Heart left ventricle (tissue), 16 donors: ENCODE results near the gene C20orf204. TPM values are rescaled to one million over a fixed set of nuclear protein-coding genes. Genes with fewer than 3 reads are reported as not detected.

Experiments used
- ATAC-seq, 4 donors: fragments of 200-7000 bp; cut with Tn5 transposase; one replicate each; pipeline ENCODE4 v1.9.1; 2020 to 2022; ENCODE audit warnings: moderate library complexity in 4 of 4, mild to moderate bottlenecking in 3 of 4, moderate number of reproducible peaks in 1 of 4
- DNase-seq, 5 donors: peaks; one replicate each; pipeline ENCODE4 v3.0.0-alpha.2; 2020
- H3K27ac ChIP-seq, 12 donors: fragments of 200-600 bp; sonication (generic) in 4 of 12; one replicate each; pipeline versions ENCODE4 v1.5.0 to v1.8.0; 2016 to 2022; ENCODE audit warnings: mild to moderate bottlenecking in 2 of 12
- H3K27me3 ChIP-seq, 9 donors: fragments of 200-600 bp; sonication (generic) in 2 of 9; one replicate each; pipeline versions ENCODE4 v1.5.1 to v1.8.0; 2016 to 2022; ENCODE audit warnings: mild to moderate bottlenecking in 3 of 9
- H3K36me3 ChIP-seq, 9 donors: fragments of 200-600 bp; sonication (generic) in 2 of 9; one replicate each; pipeline versions ENCODE4 v1.5.0 to v1.8.0; 2018 to 2022; ENCODE audit warnings: mild to moderate bottlenecking in 2 of 9
- H3K4me1 ChIP-seq, 12 donors: fragments of 200-600 bp; sonication (generic) in 4 of 12; one replicate each; pipeline versions ENCODE4 v1.5.0 to v1.8.0; 2016 to 2022; ENCODE audit warnings: mild to moderate bottlenecking in 3 of 12
- H3K4me3 ChIP-seq, 12 donors: fragments of 200-600 bp; sonication (generic) in 4 of 12; one replicate each; pipeline versions ENCODE4 v1.5.0 to v1.8.0; 2017 to 2022; ENCODE audit warnings: mild to moderate bottlenecking in 9 of 12, moderate library complexity in 4 of 12
- H3K9me3 ChIP-seq, 12 donors: fragments of 200-600 bp; sonication (generic) in 4 of 12; one replicate each; pipeline versions ENCODE4 v1.5.0 to v1.8.0; 2016 to 2022; ENCODE audit warnings: mild to moderate bottlenecking in 1 of 12
- CTCF ChIP-seq, 12 donors: fragments of 200-600 bp; sonication (generic) in 4 of 12; IDR thresholded peaks; one replicate each; pipeline versions ENCODE4 v1.5.0 to v1.8.0; 2018 to 2022; ENCODE audit warnings: antibody characterized with exemption in 12 of 12, mild to moderate bottlenecking in 5 of 12
- POLR2A ChIP-seq, 2 donors: fragments of 450-650 bp; IDR thresholded peaks; one replicate each; pipeline ENCODE4 v1.6.1; 2017; ENCODE audit warnings: antibody characterized with exemption in 2 of 2, mild to moderate bottlenecking in 2 of 2, moderate library complexity in 2 of 2
- WGBS, 4 donors: extraction: QIAGEN DNeasy Blood & Tissue Kit in 2 of 4; methylation state at CpG; one replicate each; pipeline versions ENCODE4 v1.1.5 to v1.1.7; 2013 to 2018; 5-methylcytosine and 5-hydroxymethylcytosine counted together
- intact Hi-C, 10 donors: fragments of 100-400 bp; cut with DNase I; formaldehyde crosslinking; loops; one replicate each; pipeline versions ENCODE4 v1.11.1 to v1.14.2; 2022
- polyA plus RNA-seq, 2 donors: library from polyadenylated mRNA; stranded (reverse); fragments of 200-250 nt; gene quantifications; one replicate each; pipeline ENCODE4 v1.2.3, GENCODE V29; 2013
- total RNA-seq, 9 donors: library from RNA; depleted of rRNA in 2 of 9; stranded (reverse); fragments of >200 nt in 2 of 9; fragmentation: NEBNext Ultra II Directional in 3 of 9; extraction: Animal tissue kit (Norgen Biotek cat#: 25700) in 3 of 9; gene quantifications; one replicate each; pipeline versions ENCODE4 v1.1.0 to v1.2.4, GENCODE V29; 2016 to 2023
- donor health status: ischemic (EF 13 %, LVEDD 7.1; RV severe dilation, severe dysfunction).
- donor health status: healthy with polysubstance abuse.
- donor health status: DM: no; HTN: yes; CAD: no.
- donor health status: DM: no; HTN: no; CAD: no.
- donor health status: ischemic (EF 25% LVEDD 6.9; RV normal size, moderate dysfunction).
- donor health status: ischemic (EF 25% LVEDD 5.7; RV mildly dilated, moderate dysfunction).
- donor health status: healthy.
- donor health status: DM: yes; HTN: yes; CAD: no.
- donor health status: ischemic (EF 35%, LVEDD 5.7; RV mildly dilated, moderate dysfunction).
- donor health status: nonischemic (EF 11% LVEDD 7.7; RV severe dilation, severe dysfunction).
- donor health status: DM: yes; HTN: yes; CAD: no.
- donor health status: PGD.
- donor health status: ischemic (EF 29% LVEDD 5.4; RV normal size, mild dysfunction).
- donor health status: nonischemic (EF 23%, LVEDD 6.1; RV moderate dilation, normal function).

C20orf204 gene
- total and polyA plus RNA-seq, 11 donors, result 0.16 to 1.2 (median 0.42) TPM

- Histone ChIP-seq H3K27ac (peak overlapping the region in 1 of 12 donors; percentile 55), H3K4me1 (peaks cover 2 to 52% (median 23%) of the 10 kb centered on the region in 12 donors), H3K27me3 (peaks cover 0 to 42% (median 25%) of the 10 kb centered on the region in 9 donors), H3K36me3 (peaks cover 0 to 47% (median 38%) of the 10 kb centered on the region in 9 donors), H3K4me3 (no peak overlapping the region), H3K9me3 (no peaks in the 10 kb centered on the region)
- intact Hi-C loops, result loop anchor here in 8 of 10 donors (5.0 to 10.0 kb wide), 4 partner anchors 50 to 87 kb away; partner anchors contain the start of gene PRPF6 (in 4 of the 8)
- DNase-seq (no peak), ATAC-seq (no peak)
- TF ChIP-seq POLR2A (IDR thresholded peaks at IDR 0.05), result no peak
- no peak for TF ChIP-seq CTCF (IDR thresholded peaks at IDR 0.05)
- WGBS, 4 donors, result 83 to 97% (median 86%) methylated on average over 11 to 17 of the region's 17 CpGs
Measured at GRCh38 chr20:64035066-64035932, 683 bp upstream of the C20orf204 start.

GRCh38 chr20:64036346-64037198 is 590 bp downstream of the C20orf204 start:
- 72 to 83% (median 76%) methylated on average over 12 to 17 of the region's 17 CpGs for WGBS, 4 donors
- intact Hi-C loops, result loop anchor here in 8 of 10 donors (5.0 to 10.0 kb wide), 4 partner anchors 52 to 86 kb away; partner anchors contain the start of gene PRPF6 (in 4 of the 8)
- peaks cover 0 to 37% (median 25%) of the 10 kb centered on the region in 9 donors for H3K36me3 ChIP-seq
- DNase-seq, result peak in 1 of 5 donors; percentile 8
- peak overlapping the region in 1 of 12 donors; percentile 55 for H3K27ac ChIP-seq
- peaks cover 0 to 54% (median 35%) of the 10 kb centered on the region in 9 donors for H3K27me3 ChIP-seq
- ATAC-seq, result no peak
- H3K4me3 ChIP-seq, result no peak overlapping the region
- peaks cover 8 to 64% (median 31%) of the 10 kb centered on the region in 12 donors for H3K4me1 ChIP-seq
- no peaks in the 10 kb centered on the region for H3K9me3 ChIP-seq
- no peak for TF ChIP-seq CTCF (IDR thresholded peaks at IDR 0.05)
- no peak for TF ChIP-seq POLR2A (IDR thresholded peaks at IDR 0.05)

GRCh38 chr20:64037199-64037497 is 1.2 kb downstream of the C20orf204 start:
- Histone ChIP-seq H3K27ac (no peak overlapping the region), H3K36me3 (peaks cover 0 to 31% (median 19%) of the 10 kb centered on the region in 9 donors), H3K27me3 (peaks cover 0 to 60% (median 41%) of the 10 kb centered on the region in 9 donors), H3K4me3 (no peak overlapping the region), H3K4me1 (peaks cover 8 to 70% (median 34%) of the 10 kb centered on the region in 12 donors), H3K9me3 (no peaks in the 10 kb centered on the region)
- intact Hi-C loops, result loop anchor here in 8 of 10 donors (5.0 to 10.0 kb wide), 4 partner anchors 52 to 85 kb away; partner anchors contain the start of gene PRPF6 (in 4 of the 8)
- WGBS, 4 donors, result 71 to 80% (median 76%) methylated on average over 3 of the region's 3 CpGs
- no peak for TF ChIP-seq CTCF (IDR thresholded peaks at IDR 0.05)
- TF ChIP-seq POLR2A (IDR thresholded peaks at IDR 0.05), result no peak
- no peak for DNase-seq
- ATAC-seq, result no peak
